K562 (cell line): ENCODE measurements around the gene GTF2A1. TPM values are rescaled to one million over a fixed set of nuclear protein-coding genes. Genes with fewer than 3 reads are reported as not detected.
A peak's percentile ranks its signal among the peaks of the same experiment; 100 is the strongest.

ENCODE experiments used
- ARHGAP35 ChIP-seq: fragments of 450-650 bp; IDR thresholded peaks from 2 replicates; pipeline ENCODE4 v1.6.1; 2018; ENCODE audit not compliant: partially characterized antibody
- BRD4 ChIP-seq: fragments of 200-600 bp; sonication (generic); IDR thresholded peaks from 2 replicates; pipeline ENCODE4 v1.6.1; 2017; ENCODE audit warnings: inconsistent platforms
- BRD9 ChIP-seq: fragments of 450-650 bp; IDR thresholded peaks from 2 replicates; pipeline ENCODE4 v1.6.1; 2018; ENCODE audit warnings: low read depth; ENCODE audit not compliant: partially characterized antibody
- DPF2 ChIP-seq: fragments of 450-650 bp; IDR thresholded peaks from 2 replicates; pipeline ENCODE4 v1.6.1; 2016
- EGR1 ChIP-seq: fragments of 450-650 bp; conservative IDR thresholded peaks from 2 replicates; pipeline ENCODE4 v1.6.1; 2017; ENCODE audit warnings: mild to moderate bottlenecking
- KDM5B ChIP-seq: fragments of 200-600 bp; sonication (generic); IDR thresholded peaks from 2 replicates; pipeline ENCODE4 v1.6.1; 2012; ENCODE audit warnings: low read depth, mild to moderate bottlenecking, moderate library complexity, low read length, control low read depth, inconsistent platforms; ENCODE audit not compliant: insufficient replicate concordance
- MTA1 ChIP-seq: fragments of 450-650 bp; IDR thresholded peaks from 2 replicates; pipeline ENCODE4 v1.6.1; 2017; ENCODE audit warnings: borderline replicate concordance
- PHF8 ChIP-seq: fragments of 200-600 bp; sonication (generic); IDR thresholded peaks from 2 replicates; pipeline ENCODE4 v1.6.1; 2012; ENCODE audit warnings: mixed run types, mild to moderate bottlenecking, inconsistent platforms, low read length, moderate library complexity, borderline replicate concordance
- RBM34 ChIP-seq: fragments of 200-400 bp; formaldehyde crosslinking; IDR thresholded peaks from 2 replicates; pipeline ENCODE4 v1.6.1; 2018; ENCODE audit warnings: low read length, borderline replicate concordance; ENCODE audit not compliant: insufficient read depth
- SAFB ChIP-seq: fragments of 200-400 bp; formaldehyde crosslinking; IDR thresholded peaks from 2 replicates; pipeline ENCODE4 v1.6.1; 2017; ENCODE audit warnings: low read depth, low read length, borderline replicate concordance
- TCF3 ChIP-seq: sonication (generic); formaldehyde crosslinking; IDR thresholded peaks from 2 replicates; pipeline ENCODE4 v1.4.0; 2020; ENCODE audit warnings: mild to moderate bottlenecking, missing genetic modification reagents
- ZBED1 ChIP-seq: IDR thresholded peaks from 2 replicates; pipeline ENCODE4 v1.6.1; 2014
- polyA plus RNA-seq, 8 experiments: library from polyadenylated mRNA; depleted of rRNA in 4 of 8; stranded (reverse) in 5 of 8; unstranded in 3 of 8; fragments of >200 nt; fragmentation: Nextera tagmentation in 2 of 8; fragmentation: Illumina TruSeq in 1 of 8; extraction: Ambion mirVana in 2 of 8; extraction: Trizol in 1 of 8; gene quantifications; 2 replicates each; pipeline versions ENCODE4 v1.2.1 to v1.2.3, GENCODE V29; 2011 to 2014; ENCODE audit warnings: inconsistent platforms in 1 of 8, missing spikeins in 1 of 8
- total RNA-seq, 7 experiments: library from RNA; depleted of rRNA in 6 of 7; stranded (reverse); fragments of >200 nt in 6 of 7; fragmentation: Illumina TruSeq in 2 of 7; extraction: Trizol in 2 of 7; gene quantifications; 2 replicates each; pipeline versions ENCODE4 v1.2.1 to v1.2.3, GENCODE V29; 2011 to 2021; ENCODE audit warnings: low replicate concordance in 1 of 7
- TF ChIP-seq, protein P1 (sequence below): fragments of 450-650 bp; formaldehyde crosslinking; IDR thresholded peaks from 2 replicates; pipeline ENCODE4 v1.4.0; 2020; ENCODE audit warnings: mild to moderate bottlenecking, mixed read lengths
- TF ChIP-seq, protein P2 (sequence below), 3 experiments: fragments of 200-800 bp in 1 of 3; fragments of 250-450 bp in 1 of 3; fragments of 450-650 bp in 1 of 3; sonication (Bioruptor Pico) in 1 of 3; sonication (Bioruptor generic) in 1 of 3; formaldehyde crosslinking in 1 of 3; IDR thresholded peaks; 2 replicates each; pipeline versions ENCODE4 v1.6.1 to v1.8.0; 2016 to 2022; ENCODE audit warnings: mild to moderate bottlenecking in 2 of 3, missing genetic modification characterization in 2 of 3, missing compliant biosample characterization in 1 of 3, moderate library complexity in 1 of 3
- TF ChIP-seq, protein P3 (sequence below): fragments of 250-450 bp; sonication (Bioruptor Pico); IDR thresholded peaks from 2 replicates; pipeline ENCODE4 v1.9.0; 2021; ENCODE audit warnings: mild to moderate bottlenecking, inconsistent platforms
- TF ChIP-seq, protein P4 (sequence below), 2 experiments: IDR thresholded peaks; 2 replicates each; pipeline ENCODE4 v1.6.1; 2011; ENCODE audit warnings: borderline replicate concordance in 1 of 2, control low read depth in 1 of 2, low read depth in 1 of 2, low read length in 1 of 2, mild to moderate bottlenecking in 1 of 2, mixed read lengths in 1 of 2, moderate library complexity in 1 of 2; ENCODE audit not compliant: insufficient read depth in 1 of 2, insufficient read length in 1 of 2, poor library complexity in 1 of 2, severe bottlenecking in 1 of 2; ENCODE audit errors: extremely low read depth in 1 of 2
- TF ChIP-seq, protein P5 (sequence below): IDR thresholded peaks from 2 replicates; pipeline ENCODE4 v1.6.1; 2011; ENCODE audit warnings: borderline replicate concordance, low read depth, mild to moderate bottlenecking, moderate library complexity, low read length; ENCODE audit not compliant: insufficient read depth, poor library complexity, severe bottlenecking

The GTF2A1 gene
- total and polyA plus RNA-seq, 9 of the 15 experiments (the other 6 are each of a cell fraction or from before 2014, with no cell fraction given) = 3.4 to 22.8 (median 14.7) TPM

DNA sequence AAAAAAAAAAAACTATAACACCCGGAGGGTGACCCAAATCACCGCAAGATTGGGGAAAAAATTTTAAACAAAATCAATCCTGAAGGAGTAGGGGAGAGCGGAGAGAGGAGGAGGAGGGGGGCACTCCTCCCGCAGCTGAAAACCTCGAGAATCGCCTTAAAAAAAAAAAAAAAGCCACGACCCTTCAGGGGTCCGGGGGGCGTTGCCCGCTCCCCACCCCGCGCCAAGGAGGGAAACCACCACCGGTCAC is 254 bp downstream of the GTF2A1 start (continued):
- TF ChIP-seq TCF3 (CRISPR knock-in tag) = no peak
- TF ChIP-seq, protein P1, sequence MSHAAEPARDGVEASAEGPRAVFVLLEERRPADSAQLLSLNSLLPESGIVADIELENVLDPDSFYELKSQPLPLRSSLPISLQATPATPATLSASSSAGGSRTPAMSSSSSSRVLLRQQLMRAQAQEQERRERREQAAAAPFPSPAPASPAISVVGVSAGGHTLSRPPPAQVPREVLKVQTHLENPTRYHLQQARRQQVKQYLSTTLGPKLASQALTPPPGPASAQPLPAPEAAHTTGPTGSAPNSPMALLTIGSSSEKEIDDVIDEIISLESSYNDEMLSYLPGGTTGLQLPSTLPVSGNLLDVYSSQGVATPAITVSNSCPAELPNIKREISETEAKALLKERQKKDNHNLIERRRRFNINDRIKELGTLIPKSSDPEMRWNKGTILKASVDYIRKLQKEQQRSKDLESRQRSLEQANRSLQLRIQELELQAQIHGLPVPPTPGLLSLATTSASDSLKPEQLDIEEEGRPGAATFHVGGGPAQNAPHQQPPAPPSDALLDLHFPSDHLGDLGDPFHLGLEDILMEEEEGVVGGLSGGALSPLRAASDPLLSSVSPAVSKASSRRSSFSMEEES = no peak
- no peak for TF ChIP-seq ZBED1
- peak; percentile 30 for TF ChIP-seq ARHGAP35
- peak; percentile 98 for TF ChIP-seq KDM5B
- TF ChIP-seq, protein P2, sequence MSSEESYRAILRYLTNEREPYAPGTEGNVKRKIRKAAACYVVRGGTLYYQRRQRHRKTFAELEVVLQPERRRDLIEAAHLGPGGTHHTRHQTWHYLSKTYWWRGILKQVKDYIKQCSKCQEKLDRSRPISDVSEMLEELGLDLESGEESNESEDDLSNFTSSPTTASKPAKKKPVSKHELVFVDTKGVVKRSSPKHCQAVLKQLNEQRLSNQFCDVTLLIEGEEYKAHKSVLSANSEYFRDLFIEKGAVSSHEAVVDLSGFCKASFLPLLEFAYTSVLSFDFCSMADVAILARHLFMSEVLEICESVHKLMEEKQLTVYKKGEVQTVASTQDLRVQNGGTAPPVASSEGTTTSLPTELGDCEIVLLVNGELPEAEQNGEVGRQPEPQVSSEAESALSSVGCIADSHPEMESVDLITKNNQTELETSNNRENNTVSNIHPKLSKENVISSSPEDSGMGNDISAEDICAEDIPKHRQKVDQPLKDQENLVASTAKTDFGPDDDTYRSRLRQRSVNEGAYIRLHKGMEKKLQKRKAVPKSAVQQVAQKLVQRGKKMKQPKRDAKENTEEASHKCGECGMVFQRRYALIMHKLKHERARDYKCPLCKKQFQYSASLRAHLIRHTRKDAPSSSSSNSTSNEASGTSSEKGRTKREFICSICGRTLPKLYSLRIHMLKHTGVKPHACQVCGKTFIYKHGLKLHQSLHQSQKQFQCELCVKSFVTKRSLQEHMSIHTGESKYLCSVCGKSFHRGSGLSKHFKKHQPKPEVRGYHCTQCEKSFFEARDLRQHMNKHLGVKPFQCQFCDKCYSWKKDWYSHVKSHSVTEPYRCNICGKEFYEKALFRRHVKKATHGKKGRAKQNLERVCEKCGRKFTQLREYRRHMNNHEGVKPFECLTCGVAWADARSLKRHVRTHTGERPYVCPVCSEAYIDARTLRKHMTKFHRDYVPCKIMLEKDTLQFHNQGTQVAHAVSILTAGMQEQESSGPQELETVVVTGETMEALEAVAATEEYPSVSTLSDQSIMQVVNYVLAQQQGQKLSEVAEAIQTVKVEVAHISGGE (CRISPR knock-in tag; IDR thresholded peaks at IDR 0.05) = no peak
- TF ChIP-seq PHF8 = peak; percentile 82
- TF ChIP-seq EGR1 = no peak
- TF ChIP-seq BRD9 = peak; percentile 70
- 0 out of 2 replicates have a peak, but pooled peaks have one; percentile 17 for TF ChIP-seq MTA1
- no peak for TF ChIP-seq SAFB
- TF ChIP-seq, protein P3, sequence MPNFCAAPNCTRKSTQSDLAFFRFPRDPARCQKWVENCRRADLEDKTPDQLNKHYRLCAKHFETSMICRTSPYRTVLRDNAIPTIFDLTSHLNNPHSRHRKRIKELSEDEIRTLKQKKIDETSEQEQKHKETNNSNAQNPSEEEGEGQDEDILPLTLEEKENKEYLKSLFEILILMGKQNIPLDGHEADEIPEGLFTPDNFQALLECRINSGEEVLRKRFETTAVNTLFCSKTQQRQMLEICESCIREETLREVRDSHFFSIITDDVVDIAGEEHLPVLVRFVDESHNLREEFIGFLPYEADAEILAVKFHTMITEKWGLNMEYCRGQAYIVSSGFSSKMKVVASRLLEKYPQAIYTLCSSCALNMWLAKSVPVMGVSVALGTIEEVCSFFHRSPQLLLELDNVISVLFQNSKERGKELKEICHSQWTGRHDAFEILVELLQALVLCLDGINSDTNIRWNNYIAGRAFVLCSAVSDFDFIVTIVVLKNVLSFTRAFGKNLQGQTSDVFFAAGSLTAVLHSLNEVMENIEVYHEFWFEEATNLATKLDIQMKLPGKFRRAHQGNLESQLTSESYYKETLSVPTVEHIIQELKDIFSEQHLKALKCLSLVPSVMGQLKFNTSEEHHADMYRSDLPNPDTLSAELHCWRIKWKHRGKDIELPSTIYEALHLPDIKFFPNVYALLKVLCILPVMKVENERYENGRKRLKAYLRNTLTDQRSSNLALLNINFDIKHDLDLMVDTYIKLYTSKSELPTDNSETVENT = no peak
- no peak for TF ChIP-seq RBM34
- TF ChIP-seq, protein P4, sequence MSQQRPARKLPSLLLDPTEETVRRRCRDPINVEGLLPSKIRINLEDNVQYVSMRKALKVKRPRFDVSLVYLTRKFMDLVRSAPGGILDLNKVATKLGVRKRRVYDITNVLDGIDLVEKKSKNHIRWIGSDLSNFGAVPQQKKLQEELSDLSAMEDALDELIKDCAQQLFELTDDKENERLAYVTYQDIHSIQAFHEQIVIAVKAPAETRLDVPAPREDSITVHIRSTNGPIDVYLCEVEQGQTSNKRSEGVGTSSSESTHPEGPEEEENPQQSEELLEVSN (IDR thresholded peaks at IDR 0.05; ENCODE audit: borderline replicate concordance in 1 of 2, extremely low read depth in 1 of 2, insufficient read depth in 1 of 2, insufficient read length in 1 of 2, low read depth in 1 of 2, low read length in 1 of 2, poor library complexity in 1 of 2, severe bottlenecking in 1 of 2) = no peak
- peak; percentile 9; the same call in 1 of the 2 replicates for TF ChIP-seq DPF2
- TF ChIP-seq, protein P5, sequence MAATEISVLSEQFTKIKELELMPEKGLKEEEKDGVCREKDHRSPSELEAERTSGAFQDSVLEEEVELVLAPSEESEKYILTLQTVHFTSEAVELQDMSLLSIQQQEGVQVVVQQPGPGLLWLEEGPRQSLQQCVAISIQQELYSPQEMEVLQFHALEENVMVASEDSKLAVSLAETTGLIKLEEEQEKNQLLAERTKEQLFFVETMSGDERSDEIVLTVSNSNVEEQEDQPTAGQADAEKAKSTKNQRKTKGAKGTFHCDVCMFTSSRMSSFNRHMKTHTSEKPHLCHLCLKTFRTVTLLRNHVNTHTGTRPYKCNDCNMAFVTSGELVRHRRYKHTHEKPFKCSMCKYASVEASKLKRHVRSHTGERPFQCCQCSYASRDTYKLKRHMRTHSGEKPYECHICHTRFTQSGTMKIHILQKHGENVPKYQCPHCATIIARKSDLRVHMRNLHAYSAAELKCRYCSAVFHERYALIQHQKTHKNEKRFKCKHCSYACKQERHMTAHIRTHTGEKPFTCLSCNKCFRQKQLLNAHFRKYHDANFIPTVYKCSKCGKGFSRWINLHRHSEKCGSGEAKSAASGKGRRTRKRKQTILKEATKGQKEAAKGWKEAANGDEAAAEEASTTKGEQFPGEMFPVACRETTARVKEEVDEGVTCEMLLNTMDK = no peak
- TF ChIP-seq BRD4 = 0 out of 2 replicates have a peak, but pooled peaks have one; percentile 8
